HCT116 (cell line): ENCODE data around the gene SLC24A3. TPM values are rescaled to one million over a fixed set of nuclear protein-coding genes. Genes with fewer than 3 reads are reported as not detected.

Source experiments
- ATAC-seq: fragments of 200-7000 bp; cut with Tn5 transposase; 2 replicates; pipeline ENCODE4 v1.9.1; 2020; ENCODE audit warnings: mild to moderate bottlenecking, moderate library complexity
- BruUV-seq: library from RNA; stranded (reverse); fragments of 400-500 nt; replicated peaks from 2 replicates; lab custom pipeline; 2021; lab: Mats Ljungman, UMichigan
- CTCF ChIA-PET: fragments of 300-600 bp; sonication (Branson Sonifier 250); formaldehyde crosslinking; loops from one replicate; lab custom pipeline; 2021; ENCODE audit warnings: antibody characterized with exemption; lab: Charles Lee
- POLR2A ChIA-PET: fragments of 300-600, 350-600 bp; sonication (Branson Sonifier 250); formaldehyde crosslinking; loops from one replicate; lab custom pipeline; 2021; ENCODE audit warnings: antibody characterized with exemption; lab: Charles Lee
- RAD21 ChIA-PET, 2 experiments: fragments of 300-600 bp; sonication (Branson Sonifier 250); formaldehyde crosslinking; loops; one replicate each; lab custom pipeline; 2023; ENCODE audit warnings: low total read pairs in 2 of 2; ENCODE audit not compliant: uncharacterized antibody in 2 of 2, unreplicated experiment in 2 of 2, low non-redundant PET in 1 of 2; lab: Charles Lee
- DNase-seq: peaks from one replicate; pipeline ENCODE4 v3.0.0-alpha.2; 2010; ENCODE audit warnings: low read depth, low spot score
- H2AFZ ChIP-seq: fragments of 200-600 bp; shearing (Covaris generic), sonication (generic); 2 replicates; pipeline ENCODE4 v1.6.1; 2017; ENCODE audit warnings: low read depth, mixed run types, mixed read lengths, antibody characterized with exemption, low read length; ENCODE audit not compliant: poor library complexity, severe bottlenecking
- H3K27ac ChIP-seq: 2 replicates; pipeline ENCODE4 v1.5.1; 2012; ENCODE audit warnings: low read depth, low read length
- H3K27me3 ChIP-seq: fragments of 200-600 bp; sonication (generic); 2 replicates; pipeline ENCODE4 v1.6.1; 2016; ENCODE audit warnings: mixed run types, low read length, mixed read lengths; ENCODE audit not compliant: insufficient read depth
- H3K36me3 ChIP-seq, 2 experiments: fragments of 200-500 bp in 1 of 2; fragments of 200-600 bp in 1 of 2; sonication (Bioruptor generic) in 1 of 2; sonication (generic) in 1 of 2; 2 replicates each; pipeline versions ENCODE4 v1.5.1 to v1.6.1; 2014 to 2016; ENCODE audit warnings: low read length in 2 of 2, inconsistent platforms in 1 of 2, mixed read lengths in 1 of 2, mixed run types in 1 of 2; ENCODE audit not compliant: insufficient read depth in 2 of 2, control insufficient read depth in 1 of 2
- H3K4me1 ChIP-seq, 2 experiments: fragments of 200-600 bp in 1 of 2; sonication (generic) in 1 of 2; 2 replicates each; pipeline versions ENCODE4 v1.5.1 to v1.6.1; 2012 to 2017; ENCODE audit warnings: low read length in 2 of 2, inconsistent platforms in 1 of 2, mild to moderate bottlenecking in 1 of 2, mixed read lengths in 1 of 2, mixed run types in 1 of 2, moderate library complexity in 1 of 2; ENCODE audit not compliant: insufficient read depth in 2 of 2, control insufficient read depth in 1 of 2
- H3K4me2 ChIP-seq: fragments of 200-600 bp; sonication (generic); 2 replicates; pipeline ENCODE4 v1.6.1; 2017; ENCODE audit warnings: mixed run types, low read length, mixed read lengths
- H3K4me3 ChIP-seq, 2 experiments: fragments of 200-600 bp in 1 of 2; sonication (generic) in 1 of 2; replicated peaks in 1 of 2; 2 replicates each; pipeline ENCODE4 v1.5.1; 2011 to 2016; ENCODE audit warnings: low read length in 2 of 2, control low read depth in 1 of 2, low read depth in 1 of 2, mild to moderate bottlenecking in 1 of 2, mixed read lengths in 1 of 2, mixed run types in 1 of 2
- H3K79me2 ChIP-seq: fragments of 200-600 bp; sonication (generic); 2 replicates; pipeline ENCODE4 v1.6.1; 2017; ENCODE audit warnings: mild to moderate bottlenecking, mixed run types, low read length, moderate library complexity, mixed read lengths; ENCODE audit not compliant: insufficient read depth
- H3K9ac ChIP-seq: fragments of 200-600 bp; sonication (generic); 2 replicates; pipeline ENCODE4 v1.6.1; 2016; ENCODE audit warnings: low read length, mixed read lengths
- H3K9me2 ChIP-seq: fragments of 200-600 bp; sonication (generic), shearing (Covaris generic); 2 replicates; pipeline ENCODE4 v1.6.1; 2017; ENCODE audit warnings: mixed run types, mild to moderate bottlenecking, moderate library complexity; ENCODE audit not compliant: insufficient read depth
- H3K9me3 ChIP-seq, 2 experiments: fragments of 200-500 bp in 1 of 2; fragments of 200-600 bp in 1 of 2; sonication (Bioruptor generic) in 1 of 2; sonication (generic) in 1 of 2; 2 replicates each; pipeline ENCODE4 v1.6.1; 2014 to 2017; ENCODE audit warnings: low read length in 2 of 2, mixed read lengths in 2 of 2, inconsistent platforms in 1 of 2, low read depth in 1 of 2, mild to moderate bottlenecking in 1 of 2, mixed run types in 1 of 2, moderate library complexity in 1 of 2; ENCODE audit not compliant: control insufficient read depth in 1 of 2, insufficient read depth in 1 of 2
- H4K20me1 ChIP-seq: fragments of 200-600 bp; sonication (generic), shearing (Covaris generic); 2 replicates; pipeline ENCODE4 v1.6.1; 2017; ENCODE audit warnings: mixed run types, mild to moderate bottlenecking, moderate library complexity; ENCODE audit not compliant: insufficient read depth
- CBX3 ChIP-seq: IDR thresholded peaks from 2 replicates; pipeline ENCODE4 v1.6.1; 2012; ENCODE audit warnings: low read depth
- EGR1 ChIP-seq: IDR thresholded peaks from 2 replicates; pipeline ENCODE4 v1.6.1; 2012; ENCODE audit warnings: low read depth
- ELF1 ChIP-seq: IDR thresholded peaks from 2 replicates; pipeline ENCODE4 v1.6.1; 2012; ENCODE audit warnings: low read depth, borderline replicate concordance
- EZH2 ChIP-seq: fragments of 200-600 bp; sonication (generic); IDR thresholded peaks from 2 replicates; pipeline ENCODE4 v1.6.1; 2017; ENCODE audit warnings: antibody characterized with exemption, mixed run types
- EZH2phosphoT487 ChIP-seq: fragments of 200-600 bp; IDR thresholded peaks from 2 replicates; pipeline ENCODE4 v1.6.1; 2018; ENCODE audit warnings: antibody characterized with exemption, borderline replicate concordance
- FOSL1 ChIP-seq: IDR thresholded peaks from 2 replicates; pipeline ENCODE4 v1.6.1; 2012; ENCODE audit warnings: low read depth
- POLR2A ChIP-seq: IDR thresholded peaks from 2 replicates; pipeline ENCODE4 v1.7.0; 2011; ENCODE audit warnings: borderline replicate concordance; ENCODE audit not compliant: insufficient read depth, insufficient read length; ENCODE audit errors: extremely low read depth
- POLR2AphosphoS5 ChIP-seq: IDR thresholded peaks from 2 replicates; pipeline ENCODE4 v1.6.1; 2011; ENCODE audit warnings: mild to moderate bottlenecking, low read depth, low read length, moderate library complexity
- RAD21 ChIP-seq: IDR thresholded peaks from 2 replicates; pipeline ENCODE4 v1.6.1; 2012; ENCODE audit warnings: low read depth, mild to moderate bottlenecking
- SIN3A ChIP-seq: IDR thresholded peaks from 2 replicates; pipeline ENCODE4 v1.6.1; 2012; ENCODE audit warnings: low read depth
- SP1 ChIP-seq: IDR thresholded peaks from 2 replicates; pipeline ENCODE4 v1.6.1; 2012; ENCODE audit warnings: low read depth
- SRF ChIP-seq: IDR thresholded peaks from 2 replicates; pipeline ENCODE4 v1.6.1; 2012; ENCODE audit warnings: low read depth
- TCF7L2 ChIP-seq: IDR thresholded peaks from 2 replicates; pipeline ENCODE4 v1.7.0; 2011; ENCODE audit warnings: borderline replicate concordance, inconsistent platforms; ENCODE audit not compliant: insufficient read depth, insufficient read length; ENCODE audit errors: extremely low read depth
- YY1 ChIP-seq: IDR thresholded peaks from 2 replicates; pipeline ENCODE4 v1.6.1; 2011; ENCODE audit warnings: low read length, low read depth, moderate library complexity, mild to moderate bottlenecking; ENCODE audit not compliant: insufficient replicate concordance; ENCODE audit errors: extremely low read depth
- ZNF274 ChIP-seq: fragments of 200-500 bp; sonication (Bioruptor generic); IDR thresholded peaks from 2 replicates; pipeline ENCODE4 v1.6.1; 2014; ENCODE audit warnings: mild to moderate bottlenecking, low read depth, low read length, inconsistent platforms
- intact Hi-C: fragments of 100-400 bp; cut with micrococcal nuclease; formaldehyde crosslinking; loops from 2 replicates; pipeline ENCODE4 v1.10.0; 2022
- total RNA-seq: library from RNA; stranded (reverse); gene quantifications from one replicate; pipeline ENCODE4 v1.2.1, GENCODE V29; 2021; ENCODE audit not compliant: unreplicated experiment
- TF ChIP-seq, protein P1 (sequence below): IDR thresholded peaks from 2 replicates; pipeline ENCODE4 v1.6.1; 2012
- TF ChIP-seq, protein P2 (sequence below): IDR thresholded peaks from 2 replicates; pipeline ENCODE4 v1.6.1; 2012; ENCODE audit warnings: low read depth
- TF ChIP-seq, protein P3 (sequence below): IDR thresholded peaks from 2 replicates; pipeline ENCODE4 v1.6.1; 2012
- TF ChIP-seq, protein P4 (sequence below), 3 experiments: fragments of 200-600 bp in 1 of 3; sonication (generic) in 1 of 3; IDR thresholded peaks in 2 of 3; conservative IDR thresholded peaks in 1 of 3; 2 replicates each; pipeline ENCODE4 v1.5.1; 2012 to 2017; ENCODE audit warnings: low read depth in 2 of 3, low read length in 2 of 3, antibody characterized with exemption in 1 of 3, borderline replicate concordance in 1 of 3, control low read depth in 1 of 3, mild to moderate bottlenecking in 1 of 3, mixed read lengths in 1 of 3, mixed run types in 1 of 3, moderate library complexity in 1 of 3; ENCODE audit not compliant: insufficient read depth in 1 of 3
- TF ChIP-seq, protein P5 (sequence below): IDR thresholded peaks from 2 replicates; pipeline ENCODE4 v1.6.1; 2011; ENCODE audit warnings: mild to moderate bottlenecking, low read length, moderate library complexity; ENCODE audit not compliant: insufficient replicate concordance; ENCODE audit errors: extremely low read depth

SLC24A3 gene
- total RNA-seq, 1 experiment from 2014 or later, result not detected

DNA sequence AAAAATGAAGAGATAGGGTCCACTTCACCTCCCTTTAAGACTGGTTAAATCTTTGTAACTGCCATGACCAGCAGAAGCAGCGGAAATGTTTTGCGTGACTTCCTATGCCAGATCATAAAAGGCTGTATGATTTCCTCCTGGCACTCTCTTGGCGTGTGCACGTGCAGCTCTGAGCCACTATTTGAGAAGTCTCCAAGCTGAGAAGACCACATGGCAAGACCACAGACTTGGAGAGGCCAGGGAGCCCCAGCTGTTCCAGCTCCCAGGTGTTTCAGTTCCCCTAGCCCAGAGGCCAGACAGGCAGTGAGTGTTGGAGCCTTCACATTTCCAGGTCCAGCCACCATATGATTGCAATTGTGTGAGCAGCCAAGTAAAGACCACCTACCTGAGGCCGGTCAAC is 286.3 kb downstream of the SLC24A3 start:
- no peaks in the 10 kb centered on the region; a peak in 1 of 4 replicates for H3K9me3 ChIP-seq
- TF ChIP-seq ELF1 (no peak), TCF7L2 (no peak), SP1 (no peak), FOSL1 (no peak), EZH2 (no peak), POLR2AphosphoS5 (no peak), POLR2A (no peak), CBX3 (no peak), RAD21 (no peak), SRF (no peak), EZH2phosphoT487 (no peak), SIN3A (no peak), ZNF274 (no peak), EGR1 (no peak), YY1 (no peak)
- TF ChIP-seq, protein P1, sequence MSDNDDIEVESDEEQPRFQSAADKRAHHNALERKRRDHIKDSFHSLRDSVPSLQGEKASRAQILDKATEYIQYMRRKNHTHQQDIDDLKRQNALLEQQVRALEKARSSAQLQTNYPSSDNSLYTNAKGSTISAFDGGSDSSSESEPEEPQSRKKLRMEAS, result no peak
- TF ChIP-seq, protein P2, sequence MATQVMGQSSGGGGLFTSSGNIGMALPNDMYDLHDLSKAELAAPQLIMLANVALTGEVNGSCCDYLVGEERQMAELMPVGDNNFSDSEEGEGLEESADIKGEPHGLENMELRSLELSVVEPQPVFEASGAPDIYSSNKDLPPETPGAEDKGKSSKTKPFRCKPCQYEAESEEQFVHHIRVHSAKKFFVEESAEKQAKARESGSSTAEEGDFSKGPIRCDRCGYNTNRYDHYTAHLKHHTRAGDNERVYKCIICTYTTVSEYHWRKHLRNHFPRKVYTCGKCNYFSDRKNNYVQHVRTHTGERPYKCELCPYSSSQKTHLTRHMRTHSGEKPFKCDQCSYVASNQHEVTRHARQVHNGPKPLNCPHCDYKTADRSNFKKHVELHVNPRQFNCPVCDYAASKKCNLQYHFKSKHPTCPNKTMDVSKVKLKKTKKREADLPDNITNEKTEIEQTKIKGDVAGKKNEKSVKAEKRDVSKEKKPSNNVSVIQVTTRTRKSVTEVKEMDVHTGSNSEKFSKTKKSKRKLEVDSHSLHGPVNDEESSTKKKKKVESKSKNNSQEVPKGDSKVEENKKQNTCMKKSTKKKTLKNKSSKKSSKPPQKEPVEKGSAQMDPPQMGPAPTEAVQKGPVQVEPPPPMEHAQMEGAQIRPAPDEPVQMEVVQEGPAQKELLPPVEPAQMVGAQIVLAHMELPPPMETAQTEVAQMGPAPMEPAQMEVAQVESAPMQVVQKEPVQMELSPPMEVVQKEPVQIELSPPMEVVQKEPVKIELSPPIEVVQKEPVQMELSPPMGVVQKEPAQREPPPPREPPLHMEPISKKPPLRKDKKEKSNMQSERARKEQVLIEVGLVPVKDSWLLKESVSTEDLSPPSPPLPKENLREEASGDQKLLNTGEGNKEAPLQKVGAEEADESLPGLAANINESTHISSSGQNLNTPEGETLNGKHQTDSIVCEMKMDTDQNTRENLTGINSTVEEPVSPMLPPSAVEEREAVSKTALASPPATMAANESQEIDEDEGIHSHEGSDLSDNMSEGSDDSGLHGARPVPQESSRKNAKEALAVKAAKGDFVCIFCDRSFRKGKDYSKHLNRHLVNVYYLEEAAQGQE, result no peak
- TF ChIP-seq, protein P3, sequence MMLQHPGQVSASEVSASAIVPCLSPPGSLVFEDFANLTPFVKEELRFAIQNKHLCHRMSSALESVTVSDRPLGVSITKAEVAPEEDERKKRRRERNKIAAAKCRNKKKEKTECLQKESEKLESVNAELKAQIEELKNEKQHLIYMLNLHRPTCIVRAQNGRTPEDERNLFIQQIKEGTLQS, result no peak
- TF ChIP-seq, protein P4, sequence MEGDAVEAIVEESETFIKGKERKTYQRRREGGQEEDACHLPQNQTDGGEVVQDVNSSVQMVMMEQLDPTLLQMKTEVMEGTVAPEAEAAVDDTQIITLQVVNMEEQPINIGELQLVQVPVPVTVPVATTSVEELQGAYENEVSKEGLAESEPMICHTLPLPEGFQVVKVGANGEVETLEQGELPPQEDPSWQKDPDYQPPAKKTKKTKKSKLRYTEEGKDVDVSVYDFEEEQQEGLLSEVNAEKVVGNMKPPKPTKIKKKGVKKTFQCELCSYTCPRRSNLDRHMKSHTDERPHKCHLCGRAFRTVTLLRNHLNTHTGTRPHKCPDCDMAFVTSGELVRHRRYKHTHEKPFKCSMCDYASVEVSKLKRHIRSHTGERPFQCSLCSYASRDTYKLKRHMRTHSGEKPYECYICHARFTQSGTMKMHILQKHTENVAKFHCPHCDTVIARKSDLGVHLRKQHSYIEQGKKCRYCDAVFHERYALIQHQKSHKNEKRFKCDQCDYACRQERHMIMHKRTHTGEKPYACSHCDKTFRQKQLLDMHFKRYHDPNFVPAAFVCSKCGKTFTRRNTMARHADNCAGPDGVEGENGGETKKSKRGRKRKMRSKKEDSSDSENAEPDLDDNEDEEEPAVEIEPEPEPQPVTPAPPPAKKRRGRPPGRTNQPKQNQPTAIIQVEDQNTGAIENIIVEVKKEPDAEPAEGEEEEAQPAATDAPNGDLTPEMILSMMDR (IDR thresholded peaks at IDR 0.05 in 2 of 3, conservative IDR thresholded peaks at IDR 0.05 in 1 of 3; ENCODE audit: borderline replicate concordance in 1 of 3, insufficient read depth in 1 of 3, low read depth in 2 of 3, low read length in 2 of 3), result no peak
- TF ChIP-seq, protein P5, sequence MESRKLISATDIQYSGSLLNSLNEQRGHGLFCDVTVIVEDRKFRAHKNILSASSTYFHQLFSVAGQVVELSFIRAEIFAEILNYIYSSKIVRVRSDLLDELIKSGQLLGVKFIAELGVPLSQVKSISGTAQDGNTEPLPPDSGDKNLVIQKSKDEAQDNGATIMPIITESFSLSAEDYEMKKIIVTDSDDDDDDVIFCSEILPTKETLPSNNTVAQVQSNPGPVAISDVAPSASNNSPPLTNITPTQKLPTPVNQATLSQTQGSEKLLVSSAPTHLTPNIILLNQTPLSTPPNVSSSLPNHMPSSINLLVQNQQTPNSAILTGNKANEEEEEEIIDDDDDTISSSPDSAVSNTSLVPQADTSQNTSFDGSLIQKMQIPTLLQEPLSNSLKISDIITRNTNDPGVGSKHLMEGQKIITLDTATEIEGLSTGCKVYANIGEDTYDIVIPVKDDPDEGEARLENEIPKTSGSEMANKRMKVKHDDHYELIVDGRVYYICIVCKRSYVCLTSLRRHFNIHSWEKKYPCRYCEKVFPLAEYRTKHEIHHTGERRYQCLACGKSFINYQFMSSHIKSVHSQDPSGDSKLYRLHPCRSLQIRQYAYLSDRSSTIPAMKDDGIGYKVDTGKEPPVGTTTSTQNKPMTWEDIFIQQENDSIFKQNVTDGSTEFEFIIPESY, result no peak
- no peaks in the 10 kb centered on the region for H3K9me2 ChIP-seq
- RAD21 ChIA-PET, result no interaction called here
- H3K4me2 ChIP-seq, result no peak overlapping the region
- no peaks in the 10 kb centered on the region for H3K27me3 ChIP-seq
- CTCF ChIA-PET, result no interaction called here
- H3K4me1 ChIP-seq, result no peaks in the 10 kb centered on the region
- H3K79me2 ChIP-seq, result no peaks in the 10 kb centered on the region
- H2AFZ ChIP-seq, result no peak overlapping the region
- intact Hi-C loops, result no loop called here
- no peak for ATAC-seq
- H4K20me1 ChIP-seq, result no peaks in the 10 kb centered on the region
- POLR2A ChIA-PET, result no interaction called here
- BruUV-seq, result no TSS peak
- H3K4me3 ChIP-seq, result no peak overlapping the region
- H3K27ac ChIP-seq, result no peak overlapping the region
- no peak overlapping the region for H3K9ac ChIP-seq
- no peak for DNase-seq
- no peaks in the 10 kb centered on the region for H3K36me3 ChIP-seq
